Neural progenitor cell (in vitro differentiated cells): ENCODE measurements around the gene WNK1.

ENCODE experiments used
- EZH2 ChIP-seq: fragments of 200-600 bp; sonication (generic); IDR thresholded peaks from 2 replicates; pipeline ENCODE4 v1.6.1; 2017; ENCODE audit warnings: antibody characterized with exemption, mild to moderate bottlenecking, moderate library complexity
- TF ChIP-seq, protein P1 (sequence below): fragments of 200-600 bp; sonication (generic); IDR thresholded peaks from 2 replicates; pipeline ENCODE4 v1.5.1; 2017; ENCODE audit warnings: antibody characterized with exemption, mild to moderate bottlenecking

- TF ChIP-seq, protein P1, sequence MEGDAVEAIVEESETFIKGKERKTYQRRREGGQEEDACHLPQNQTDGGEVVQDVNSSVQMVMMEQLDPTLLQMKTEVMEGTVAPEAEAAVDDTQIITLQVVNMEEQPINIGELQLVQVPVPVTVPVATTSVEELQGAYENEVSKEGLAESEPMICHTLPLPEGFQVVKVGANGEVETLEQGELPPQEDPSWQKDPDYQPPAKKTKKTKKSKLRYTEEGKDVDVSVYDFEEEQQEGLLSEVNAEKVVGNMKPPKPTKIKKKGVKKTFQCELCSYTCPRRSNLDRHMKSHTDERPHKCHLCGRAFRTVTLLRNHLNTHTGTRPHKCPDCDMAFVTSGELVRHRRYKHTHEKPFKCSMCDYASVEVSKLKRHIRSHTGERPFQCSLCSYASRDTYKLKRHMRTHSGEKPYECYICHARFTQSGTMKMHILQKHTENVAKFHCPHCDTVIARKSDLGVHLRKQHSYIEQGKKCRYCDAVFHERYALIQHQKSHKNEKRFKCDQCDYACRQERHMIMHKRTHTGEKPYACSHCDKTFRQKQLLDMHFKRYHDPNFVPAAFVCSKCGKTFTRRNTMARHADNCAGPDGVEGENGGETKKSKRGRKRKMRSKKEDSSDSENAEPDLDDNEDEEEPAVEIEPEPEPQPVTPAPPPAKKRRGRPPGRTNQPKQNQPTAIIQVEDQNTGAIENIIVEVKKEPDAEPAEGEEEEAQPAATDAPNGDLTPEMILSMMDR, result no peak
- no peak for TF ChIP-seq EZH2
Measured at GRCh38 chr12:907413-908185, 155.2 kb downstream of the WNK1 start.
